Spleen (tissue), 11 donors: ENCODE results near the gene DEPDC4. TPM values are rescaled to one million over a fixed set of nuclear protein-coding genes. Genes with fewer than 3 reads are reported as not detected.

Experiments used
- DNase-seq: peaks from one replicate; pipeline ENCODE4 v3.0.0-alpha.2; 2020
- H3K27ac ChIP-seq, 8 donors: fragments of 200-600 bp; sonication (generic) in 7 of 8; 1 replicate in 4 of 8; 2 replicates in 4 of 8; pipeline versions ENCODE4 v1.5.0 to v1.8.0; 2016 to 2021; ENCODE audit warnings: inconsistent platforms in 4 of 8, mild to moderate bottlenecking in 4 of 8, moderate library complexity in 1 of 8
- H3K27me3 ChIP-seq, 7 donors: fragments of 200-600 bp; sonication (generic) in 6 of 7; replicated peaks in 1 of 7; 1 replicate in 4 of 7; 2 replicates in 3 of 7; pipeline versions ENCODE4 v1.5.0 to v1.8.0; 2016 to 2021; ENCODE audit warnings: inconsistent platforms in 3 of 7, mild to moderate bottlenecking in 1 of 7
- H3K36me3 ChIP-seq, 6 donors: fragments of 200-600 bp; sonication (generic) in 5 of 6; 1 replicate in 4 of 6; 2 replicates in 2 of 6; pipeline versions ENCODE4 v1.5.0 to v1.8.0; 2016 to 2021; ENCODE audit warnings: inconsistent platforms in 2 of 6
- H3K4me1 ChIP-seq, 6 donors: fragments of 200-600 bp; sonication (generic) in 5 of 6; 1 replicate in 3 of 6; 2 replicates in 3 of 6; pipeline versions ENCODE4 v1.5.0 to v1.8.0; 2016 to 2021; ENCODE audit warnings: inconsistent platforms in 3 of 6
- H3K4me3 ChIP-seq, 8 donors: fragments of 200-600 bp; sonication (generic) in 7 of 8; 1 replicate in 4 of 8; 2 replicates in 4 of 8; pipeline versions ENCODE4 v1.5.0 to v1.8.0; 2016 to 2021; ENCODE audit warnings: inconsistent platforms in 4 of 8, mild to moderate bottlenecking in 4 of 8, moderate library complexity in 2 of 8
- H3K9me3 ChIP-seq, 8 donors: fragments of 200-600 bp; sonication (generic) in 7 of 8; 1 replicate in 4 of 8; 2 replicates in 4 of 8; pipeline versions ENCODE4 v1.5.0 to v1.8.0; 2016 to 2021; ENCODE audit warnings: inconsistent platforms in 4 of 8
- CTCF ChIP-seq, 11 experiments: fragments of 200-600 bp in 7 of 11; fragments of 450-650 bp in 4 of 11; sonication (generic) in 4 of 11; IDR thresholded peaks in 8 of 11; conservative IDR thresholded peaks in 3 of 11; 1 replicate in 7 of 11; 2 replicates in 4 of 11; pipeline versions ENCODE4 v1.4.0 to v1.8.0; 2016 to 2021; ENCODE audit warnings: antibody characterized with exemption in 11 of 11, inconsistent platforms in 4 of 11, mild to moderate bottlenecking in 1 of 11
- POLR2A ChIP-seq, 3 donors: fragments of 450-650 bp; IDR thresholded peaks; one replicate each; pipeline ENCODE4 v1.5.1; 2017; ENCODE audit warnings: antibody characterized with exemption in 3 of 3, mild to moderate bottlenecking in 1 of 3
- POLR2AphosphoS5 ChIP-seq, 3 donors: sonication (generic); formaldehyde crosslinking; IDR thresholded peaks; one replicate each; pipeline ENCODE4 v1.5.1; 2017; ENCODE audit warnings: antibody characterized with exemption in 3 of 3
- WGBS, 5 donors: extraction: QIAGEN DNeasy Blood & Tissue Kit in 3 of 5; methylation state at CpG; one replicate each; pipeline versions ENCODE4 v1.1.5 to v1.1.7; 2013 to 2018; 5-methylcytosine and 5-hydroxymethylcytosine counted together
- intact Hi-C: fragments of 100-400 bp; cut with DNase I; formaldehyde crosslinking; loops from one replicate; pipeline ENCODE4 v1.15.0; 2023; ENCODE audit warnings: low total_unique reads
- polyA plus RNA-seq, 3 donors: library from polyadenylated mRNA; stranded (reverse); fragments of 200-250 nt; gene quantifications; one replicate each; pipeline ENCODE4 v1.2.1, GENCODE V29; 2013
- total RNA-seq, 7 donors: library from RNA; depleted of rRNA in 3 of 7; stranded (reverse); fragments of >200 nt in 3 of 7; fragmentation: NEBNext Ultra II Directional in 4 of 7; extraction: Animal tissue kit (Norgen Biotek cat#: 25700) in 4 of 7; gene quantifications; one replicate each; pipeline versions ENCODE4 v1.1.0 to v1.2.1, GENCODE V29; 2016 to 2021
- donor health status: healthy with polysubstance abuse.
- donor health status: DM: no; HTN: no; CAD: no; lungs with moderate emphysema.
- donor health status: DM: no; HTN: no; CAD: no.
- donor health status: Bipolar disorder and iron deficiency.
- donor health status: healthy.
- donor health status: DM: no; HTN: no; CAD: no.
- donor health status: DM: yes; HTN: yes; CAD: no.

The DEPDC4 gene
- total and polyA plus RNA-seq, 10 donors, result 0.22 to 1.4 (median 0.64) TPM; not detected in 2

- Histone ChIP-seq H3K27me3 (no peaks in the 10 kb centered on the region), H3K4me1 (no peaks in the 10 kb centered on the region), H3K9me3 (no peaks in the 10 kb centered on the region), H3K36me3 (no peaks in the 10 kb centered on the region), H3K27ac (no peak overlapping the region), H3K4me3 (no peak overlapping the region)
- TF ChIP-seq POLR2AphosphoS5 (IDR thresholded peaks at IDR 0.05) (no peak), POLR2A (IDR thresholded peaks at IDR 0.05) (no peak), CTCF (IDR thresholded peaks at IDR 0.05 in 8 of 11, conservative IDR thresholded peaks at IDR 0.05 in 3 of 11) (no peak)
- 92 to 100% (median 97%) methylated on average over 1 of the region's 1 CpG for WGBS, 5 donors
- DNase-seq, result no peak
- intact Hi-C loops, result no loop called here
Measured at GRCh38 chr12:100258127-100258526, 8.8 kb downstream of the DEPDC4 start.

DNA sequence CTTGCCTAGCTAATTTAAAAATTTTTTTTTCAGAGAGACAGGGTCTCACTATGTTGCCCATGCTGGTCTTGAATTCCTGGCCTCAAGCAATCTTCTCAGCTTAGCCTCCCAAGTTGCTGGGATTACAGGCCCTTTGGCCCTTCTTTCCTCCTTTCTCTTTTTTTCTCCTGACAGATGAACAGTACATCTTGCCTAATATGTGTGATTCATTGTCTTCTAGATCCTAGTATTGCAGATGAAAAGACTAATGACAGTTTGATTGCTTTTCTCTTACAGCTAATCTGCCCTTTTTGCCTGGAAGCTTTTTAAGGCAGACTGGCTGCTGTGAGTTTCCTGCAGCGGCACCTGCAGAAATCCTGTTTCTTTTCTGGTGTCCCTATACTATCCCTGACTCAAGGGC is 12.0 kb downstream of the DEPDC4 start:
- no peak overlapping the region for H3K4me3 ChIP-seq
- TF ChIP-seq CTCF (IDR thresholded peaks at IDR 0.05 in 8 of 11, conservative IDR thresholded peaks at IDR 0.05 in 3 of 11), result no peak
- TF ChIP-seq POLR2AphosphoS5 (IDR thresholded peaks at IDR 0.05), result no peak
- no peak for TF ChIP-seq POLR2A (IDR thresholded peaks at IDR 0.05)
- intact Hi-C loops, result no loop called here
- no peaks in the 10 kb centered on the region for H3K36me3 ChIP-seq
- H3K9me3 ChIP-seq, result no peaks in the 10 kb centered on the region
- H3K27ac ChIP-seq, result no peak overlapping the region
- DNase-seq, result no peak
- no peaks in the 10 kb centered on the region for H3K4me1 ChIP-seq
- H3K27me3 ChIP-seq, result no peaks in the 10 kb centered on the region
- WGBS, 5 donors, result 88 to 96% (median 94%) methylated on average over 1 of the region's 1 CpG

GRCh38 chr12:100253437-100253836 is 13.4 kb downstream of the DEPDC4 start:
- WGBS, 5 donors, result 97 to 100% (median 98%) methylated on average over 1 of the region's 1 CpG

GRCh38 chr12:100251917-100252316 is 15.0 kb downstream of the DEPDC4 start:
- Histone ChIP-seq H3K4me3 (no peak overlapping the region), H3K27me3 (no peaks in the 10 kb centered on the region), H3K4me1 (no peaks in the 10 kb centered on the region), H3K9me3 (no peaks in the 10 kb centered on the region), H3K27ac (no peak overlapping the region), H3K36me3 (no peaks in the 10 kb centered on the region)
- intact Hi-C loops, result no loop called here
- WGBS, 5 donors, result 69 to 94% (median 79%) methylated on average over 2 of the region's 2 CpGs
- DNase-seq, result no peak
- TF ChIP-seq CTCF (IDR thresholded peaks at IDR 0.05 in 8 of 11, conservative IDR thresholded peaks at IDR 0.05 in 3 of 11), result no peak
- no peak for TF ChIP-seq POLR2AphosphoS5 (IDR thresholded peaks at IDR 0.05)

More at GRCh38 chr12:100253437-100253836, 13.4 kb downstream of the DEPDC4 start:
- Histone ChIP-seq H3K36me3 (no peaks in the 10 kb centered on the region), H3K9me3 (no peaks in the 10 kb centered on the region), H3K4me3 (no peak overlapping the region), H3K4me1 (no peaks in the 10 kb centered on the region), H3K27me3 (no peaks in the 10 kb centered on the region), H3K27ac (no peak overlapping the region)
- intact Hi-C loops, result no loop called here
- no peak for DNase-seq
- TF ChIP-seq POLR2A (IDR thresholded peaks at IDR 0.05) (no peak), CTCF (IDR thresholded peaks at IDR 0.05 in 8 of 11, conservative IDR thresholded peaks at IDR 0.05 in 3 of 11) (no peak), POLR2AphosphoS5 (IDR thresholded peaks at IDR 0.05) (no peak)
